ENCODE results near the gene TNFRSF14.

The TNFRSF14 gene

GRCh38 chr1:2556277-2556677 lies at the start of gene TNFRSF14:
TSS of gene TNFRSF14 (plus strand) at chr1:2556371. CDS start at chr1:2556665, 294 bp downstream.
- TF ChIP-seq CTCF (IDR thresholded peaks at IDR 0.05) = no peak

- TF ChIP-seq CTCF (IDR thresholded peaks at IDR 0.05) = no peak
Observed at GRCh38 chr1:2506901-2507565, 49.1 kb upstream of the TNFRSF14 start.

GRCh38 chr1:2507744-2508155 lies 48.4 kb upstream of the TNFRSF14 start:
- no peak for TF ChIP-seq CTCF (IDR thresholded peaks at IDR 0.05)

GRCh38 chr1:2508180-2508579 lies 48.0 kb upstream of the TNFRSF14 start:
- TF ChIP-seq CTCF (IDR thresholded peaks at IDR 0.05) = no peak

- TF ChIP-seq CTCF (IDR thresholded peaks at IDR 0.05) = no peak
Observed at GRCh38 chr1:2508751-2509150, 47.4 kb upstream of the TNFRSF14 start.

- TF ChIP-seq CTCF (IDR thresholded peaks at IDR 0.05) = no peak
Observed at GRCh38 chr1:2509589-2509988, 46.6 kb upstream of the TNFRSF14 start.

- TF ChIP-seq CTCF (IDR thresholded peaks at IDR 0.05) = no peak
Observed at GRCh38 chr1:2510366-2511155, 45.6 kb upstream of the TNFRSF14 start.

Data from LNCAP (cell line).